Gastroesophageal sphincter (tissue), 4 donors: Measurements from ENCODE around the gene AMBN. TPM values are rescaled to one million over a fixed set of nuclear protein-coding genes. Genes with fewer than 3 reads are reported as not detected.

Experiments
- ATAC-seq: fragments of 150-250 bp; one replicate; pipeline ENCODE4 v1.9.1; 2016; ENCODE audit warnings: mild to moderate bottlenecking, moderate library complexity
- H3K27ac ChIP-seq, 4 donors: fragments of 200-600 bp; sonication (generic) in 3 of 4; 1 replicate in 3 of 4; 2 replicates in 1 of 4; pipeline ENCODE4 v1.5.1; 2016 to 2019
- H3K27me3 ChIP-seq: fragments of 200-600 bp; sonication (generic); one replicate; pipeline ENCODE4 v1.5.1; 2019
- H3K36me3 ChIP-seq, 2 donors: fragments of 200-600 bp; sonication (generic); one replicate each; pipeline ENCODE4 v1.5.1; 2019; ENCODE audit warnings: control low read depth in 1 of 2
- H3K4me1 ChIP-seq, 3 donors: fragments of 200-600 bp; sonication (generic); 1 replicate in 2 of 3; 2 replicates in 1 of 3; pipeline ENCODE4 v1.5.1; 2016 to 2019; ENCODE audit warnings: control low read depth in 2 of 3
- H3K4me3 ChIP-seq, 2 donors: fragments of 200-600 bp; sonication (generic); one replicate each; pipeline ENCODE4 v1.5.1; 2019; ENCODE audit warnings: mild to moderate bottlenecking in 1 of 2, moderate library complexity in 1 of 2
- H3K9me3 ChIP-seq, 3 donors: fragments of 200-600 bp; sonication (generic); one replicate each; pipeline ENCODE4 v1.5.1; 2017 to 2019; ENCODE audit warnings: control low read depth in 2 of 3
- CTCF ChIP-seq, 4 experiments: fragments of 200-600 bp in 2 of 4; fragments of 450-650 bp in 2 of 4; sonication (generic) in 1 of 4; IDR thresholded peaks; one replicate each; pipeline ENCODE4 v1.5.1; 2017 to 2019; ENCODE audit warnings: antibody characterized with exemption in 4 of 4, mild to moderate bottlenecking in 2 of 4, moderate library complexity in 2 of 4
- EP300 ChIP-seq: sonication (generic); formaldehyde crosslinking; IDR thresholded peaks from one replicate; pipeline ENCODE4 v1.6.1; 2017; ENCODE audit warnings: antibody characterized with exemption, mild to moderate bottlenecking
- POLR2A ChIP-seq, 2 donors: fragments of 450-650 bp; IDR thresholded peaks; one replicate each; pipeline ENCODE4 v1.6.1; 2017; ENCODE audit warnings: antibody characterized with exemption in 2 of 2, mild to moderate bottlenecking in 2 of 2, moderate library complexity in 1 of 2
- POLR2AphosphoS5 ChIP-seq: sonication (generic); formaldehyde crosslinking; IDR thresholded peaks from one replicate; pipeline ENCODE4 v1.6.1; 2017; ENCODE audit warnings: antibody characterized with exemption
- WGBS, 2 donors: methylation state at CpG; one replicate each; pipeline ENCODE4 v1.1.5; 2018; ENCODE audit warnings: low coverage in 1 of 2; 5-methylcytosine and 5-hydroxymethylcytosine counted together
- total RNA-seq, 4 donors: library from RNA; depleted of rRNA; stranded (reverse); fragments of >200 nt; gene quantifications; one replicate each; pipeline ENCODE4 v1.1.0, GENCODE V29; 2016

AMBN gene
- total RNA-seq, 4 donors from 2014 or later: not detected

DNA sequence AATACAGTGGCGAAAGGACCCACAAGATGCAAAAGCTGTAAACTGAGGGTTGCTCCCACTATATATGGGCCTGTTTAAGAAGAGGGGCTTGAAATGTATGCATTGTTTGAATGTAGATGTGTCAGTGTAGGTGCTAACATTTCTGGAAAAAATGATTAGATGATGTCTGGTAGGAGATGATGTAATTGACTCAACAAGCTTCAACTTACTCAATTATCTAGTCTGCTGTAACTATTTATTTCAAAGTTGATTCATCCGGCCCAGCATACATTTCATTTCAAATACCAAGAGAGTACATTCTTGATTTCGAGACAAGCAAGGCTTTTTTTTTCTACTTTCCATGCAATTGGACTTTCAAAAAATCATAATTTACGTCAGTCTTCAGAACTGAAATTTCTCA, 27.2 kb downstream of the AMBN start:
- WGBS, 2 donors: 75 to 88% methylated on average over 2 to 4 of the region's 4 CpGs
- no peak overlapping the region for H3K27ac ChIP-seq
- TF ChIP-seq POLR2A (IDR thresholded peaks at IDR 0.05): no peak
- TF ChIP-seq EP300: no peak
- TF ChIP-seq CTCF (IDR thresholded peaks at IDR 0.05): no peak
- no peak for TF ChIP-seq POLR2AphosphoS5
- H3K36me3 ChIP-seq: no peaks in the 10 kb centered on the region
- H3K27me3 ChIP-seq: no peaks in the 10 kb centered on the region
- ATAC-seq: no peak
- no peaks in the 10 kb centered on the region for H3K9me3 ChIP-seq
- no peaks in the 10 kb centered on the region for H3K4me1 ChIP-seq
- H3K4me3 ChIP-seq: no peak overlapping the region

GRCh38 chr4:70619778-70620177, 27.7 kb downstream of the AMBN start:
- WGBS, 2 donors: 95 to 96% methylated on average over 2 of the region's 2 CpGs
- Histone ChIP-seq H3K27ac (no peak overlapping the region), H3K27me3 (no peaks in the 10 kb centered on the region), H3K36me3 (no peaks in the 10 kb centered on the region), H3K9me3 (no peaks in the 10 kb centered on the region), H3K4me3 (no peak overlapping the region), H3K4me1 (no peaks in the 10 kb centered on the region)
- no peak for TF ChIP-seq CTCF (IDR thresholded peaks at IDR 0.05)
- ATAC-seq: no peak

GRCh38 chr4:70623323-70623722, 31.3 kb downstream of the AMBN start:
- ATAC-seq: no peak
- Histone ChIP-seq H3K4me1 (no peaks in the 10 kb centered on the region), H3K9me3 (no peaks in the 10 kb centered on the region), H3K27me3 (no peaks in the 10 kb centered on the region), H3K36me3 (no peaks in the 10 kb centered on the region), H3K4me3 (no peak overlapping the region), H3K27ac (no peak overlapping the region)
- TF ChIP-seq CTCF (IDR thresholded peaks at IDR 0.05) (no peak), EP300 (no peak), POLR2AphosphoS5 (no peak), POLR2A (IDR thresholded peaks at IDR 0.05) (no peak)
- WGBS, 2 donors: 90 to 100% methylated on average over 3 of the region's 3 CpGs

DNA sequence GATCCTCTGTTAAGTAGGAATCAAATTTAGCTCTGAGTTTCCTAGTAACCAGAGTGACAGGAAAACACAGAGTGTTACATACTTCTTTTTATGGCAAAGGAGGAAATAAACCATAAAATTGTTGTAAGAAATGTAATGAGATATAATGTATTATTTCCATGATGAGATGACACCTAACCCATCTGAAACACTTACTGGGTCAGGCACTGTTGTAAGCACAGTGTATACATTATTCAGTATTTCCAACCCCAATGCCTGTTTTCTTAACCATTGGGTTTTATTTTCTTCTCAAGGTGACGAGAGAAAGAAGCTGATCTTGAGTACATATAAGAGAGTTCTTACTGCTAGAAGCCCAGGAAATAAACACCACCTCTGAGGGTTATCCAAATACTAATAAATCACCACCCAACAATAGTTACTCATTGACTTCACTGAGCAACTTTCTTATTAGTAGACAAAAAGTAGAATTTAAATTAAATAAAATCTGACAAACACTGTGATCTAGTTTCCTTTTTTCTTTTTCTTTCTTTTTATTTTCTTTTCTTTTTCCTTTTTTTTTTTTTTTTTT, 32.3 kb downstream of the AMBN start:
- Histone ChIP-seq H3K27ac (no peak overlapping the region), H3K36me3 (no peaks in the 10 kb centered on the region), H3K4me3 (no peak overlapping the region), H3K9me3 (no peaks in the 10 kb centered on the region), H3K27me3 (no peaks in the 10 kb centered on the region), H3K4me1 (no peaks in the 10 kb centered on the region)
- 17 to 47% methylated on average over 1 of the region's 1 CpG for WGBS, 2 donors
- no peak for ATAC-seq
- no peak for TF ChIP-seq CTCF (IDR thresholded peaks at IDR 0.05)
- no peak for TF ChIP-seq EP300
- TF ChIP-seq POLR2A (IDR thresholded peaks at IDR 0.05): no peak
- no peak for TF ChIP-seq POLR2AphosphoS5

GRCh38 chr4:70627620-70628019, 35.6 kb downstream of the AMBN start:
- WGBS, 2 donors: 77 to 100% methylated on average over 1 of the region's 1 CpG
- Histone ChIP-seq H3K4me3 (no peak overlapping the region), H3K9me3 (no peaks in the 10 kb centered on the region), H3K27ac (no peak overlapping the region), H3K27me3 (no peaks in the 10 kb centered on the region), H3K36me3 (no peaks in the 10 kb centered on the region), H3K4me1 (no peaks in the 10 kb centered on the region)
- ATAC-seq: no peak
- no peak for TF ChIP-seq POLR2A (IDR thresholded peaks at IDR 0.05)
- TF ChIP-seq EP300: no peak
- TF ChIP-seq CTCF (IDR thresholded peaks at IDR 0.05): no peak
- no peak for TF ChIP-seq POLR2AphosphoS5
